Hepatocyte (in vitro differentiated cells): ENCODE data around the gene FAM120B.

Experiments used
- CTCF ChIP-seq: fragments of 200-600 bp; sonication (generic); IDR thresholded peaks from 2 replicates; pipeline ENCODE4 v1.5.1; 2016; ENCODE audit warnings: antibody characterized with exemption, mild to moderate bottlenecking; ENCODE audit not compliant: poor library complexity
- EZH2 ChIP-seq: fragments of 200-600 bp; sonication (generic); IDR thresholded peaks from 2 replicates; pipeline ENCODE4 v1.6.1; 2016; ENCODE audit warnings: antibody characterized with exemption, mild to moderate bottlenecking, borderline replicate concordance
- EZH2phosphoT487 ChIP-seq: fragments of 200-600 bp; sonication (generic); IDR thresholded peaks from one replicate; pipeline ENCODE4 v1.6.1; 2018; ENCODE audit warnings: antibody characterized with exemption, mild to moderate bottlenecking, low read depth, moderate library complexity; ENCODE audit not compliant: unreplicated experiment, severe bottlenecking

DNA sequence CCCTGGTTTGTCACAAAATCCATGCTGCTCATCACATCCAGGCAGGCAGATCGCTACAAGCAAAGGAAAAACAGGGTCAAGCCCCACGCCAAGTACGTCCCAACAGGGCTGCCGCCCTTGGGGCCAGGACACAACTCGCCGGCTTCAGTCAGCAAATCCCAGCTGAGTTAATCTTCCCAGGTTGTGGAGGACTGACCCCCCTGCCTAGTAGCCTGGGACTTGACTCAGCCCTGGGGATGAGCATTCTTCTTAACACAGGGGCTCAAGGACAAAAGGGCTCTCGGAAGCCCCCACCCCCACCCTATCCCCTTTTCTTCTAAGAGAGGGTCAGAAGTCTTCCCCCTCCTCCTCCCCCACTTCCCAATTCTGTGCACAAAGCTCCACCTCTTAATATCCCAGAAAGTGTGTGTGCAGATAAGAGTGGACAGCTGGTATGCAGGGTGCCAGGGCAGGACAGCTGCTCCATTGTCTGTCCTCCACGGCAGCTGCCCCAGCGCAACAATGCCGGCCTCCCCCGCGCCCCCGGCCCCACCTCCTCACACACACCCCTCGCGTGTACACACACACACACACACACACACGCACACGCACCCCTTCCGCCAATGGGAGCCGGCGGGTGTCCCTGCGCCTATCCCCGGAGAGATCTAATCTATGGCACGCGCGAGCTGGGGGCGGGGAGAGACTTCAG lies 20.2 kb upstream of the FAM120B start:
- no peak for TF ChIP-seq EZH2
- TF ChIP-seq CTCF: no peak
- no peak for TF ChIP-seq EZH2phosphoT487
